H9 (cell line): Measurements from ENCODE around the gene PLS1. TPM values are rescaled to one million over a fixed set of nuclear protein-coding genes. Genes with fewer than 3 reads are reported as not detected.

Experiments
- DNase-seq: peaks from one replicate; pipeline ENCODE4 v3.0.0-alpha.2; 2017
- H2AFZ ChIP-seq: one replicate; pipeline ENCODE4 v1.6.1; 2013; ENCODE audit warnings: mild to moderate bottlenecking, low read length, control low read depth, moderate library complexity
- H2AK5ac ChIP-seq: 2 replicates; pipeline ENCODE4 v1.6.1; 2013; ENCODE audit warnings: low read length, control low read depth, mixed read lengths; ENCODE audit not compliant: insufficient read length
- H2BK120ac ChIP-seq: one replicate; pipeline ENCODE4 v1.6.1; 2013; ENCODE audit warnings: low read depth, mild to moderate bottlenecking, low read length, control low read depth, inconsistent platforms; ENCODE audit not compliant: poor library complexity, severe bottlenecking
- H2BK12ac ChIP-seq: 2 replicates; pipeline ENCODE4 v1.6.1; 2013; ENCODE audit warnings: low read length, control low read depth, mixed read lengths, low read depth; ENCODE audit not compliant: insufficient read length
- H2BK15ac ChIP-seq: 2 replicates; pipeline ENCODE4 v1.6.1; 2013; ENCODE audit warnings: low read depth, low read length, control low read depth
- H2BK20ac ChIP-seq: one replicate; pipeline ENCODE4 v1.6.1; 2013; ENCODE audit warnings: low read depth, mild to moderate bottlenecking, low read length, control low read depth, inconsistent platforms; ENCODE audit not compliant: poor library complexity, severe bottlenecking
- H2BK5ac ChIP-seq: 2 replicates; pipeline ENCODE4 v1.6.1; 2013; ENCODE audit warnings: low read length, control low read depth, mixed read lengths; ENCODE audit not compliant: insufficient read length
- H3K14ac ChIP-seq: 2 replicates; pipeline ENCODE4 v1.6.1; 2013; ENCODE audit warnings: low read length, control low read depth; ENCODE audit not compliant: insufficient read depth
- H3K18ac ChIP-seq: 2 replicates; pipeline ENCODE4 v1.6.1; 2013; ENCODE audit warnings: low read depth, mild to moderate bottlenecking, mixed read lengths, low read length, control low read depth; ENCODE audit not compliant: insufficient read length
- H3K23ac ChIP-seq: 2 replicates; pipeline ENCODE4 v1.6.1; 2013; ENCODE audit warnings: low read length, control low read depth, mixed read lengths, low read depth; ENCODE audit not compliant: insufficient read length
- H3K23me2 ChIP-seq: 2 replicates; pipeline ENCODE4 v1.6.1; 2013; ENCODE audit warnings: low read depth, mild to moderate bottlenecking, mixed read lengths, low read length, control low read depth; ENCODE audit not compliant: insufficient read length, poor library complexity, severe bottlenecking
- H3K27ac ChIP-seq: 2 replicates; pipeline ENCODE4 v1.5.1; 2013; ENCODE audit warnings: low read length, control low read depth, mixed read lengths, low read depth; ENCODE audit not compliant: insufficient read length
- H3K27me3 ChIP-seq: 2 replicates; pipeline ENCODE4 v1.6.1; 2013; ENCODE audit warnings: low read length, control low read depth, inconsistent platforms; ENCODE audit not compliant: insufficient read depth
- H3K4ac ChIP-seq: 2 replicates; pipeline ENCODE4 v1.6.1; 2013; ENCODE audit warnings: low read depth, mild to moderate bottlenecking, control low read depth, inconsistent platforms, low read length, moderate library complexity
- H3K4me1 ChIP-seq: 2 replicates; pipeline ENCODE4 v1.6.1; 2013; ENCODE audit warnings: low read length, control low read depth, inconsistent platforms; ENCODE audit not compliant: insufficient read depth
- H3K4me2 ChIP-seq: 2 replicates; pipeline ENCODE4 v1.6.1; 2013; ENCODE audit warnings: low read length, control low read depth, mixed read lengths; ENCODE audit not compliant: insufficient read length, insufficient read depth
- H3K56ac ChIP-seq: 2 replicates; pipeline ENCODE4 v1.6.1; 2013; ENCODE audit warnings: low read depth, mild to moderate bottlenecking, mixed read lengths, low read length, control low read depth; ENCODE audit not compliant: insufficient read length
- H3K79me1 ChIP-seq: 2 replicates; pipeline ENCODE4 v1.6.1; 2013; ENCODE audit warnings: low read depth, mild to moderate bottlenecking, moderate library complexity, low read length, control low read depth, inconsistent platforms; ENCODE audit not compliant: insufficient read depth, poor library complexity, severe bottlenecking
- H3K79me2 ChIP-seq: 2 replicates; pipeline ENCODE4 v1.6.1; 2013; ENCODE audit warnings: low read length, control low read depth, inconsistent platforms; ENCODE audit not compliant: insufficient read depth
- H3K9ac ChIP-seq: 2 replicates; pipeline ENCODE4 v1.6.1; 2013; ENCODE audit warnings: low read length, control low read depth, mixed read lengths; ENCODE audit not compliant: insufficient read length; ENCODE audit errors: extremely low read depth
- H3K9me3 ChIP-seq: one replicate; pipeline ENCODE4 v1.6.1; 2013; ENCODE audit warnings: low read depth, low read length, inconsistent platforms; ENCODE audit not compliant: control insufficient read depth
- H3T11ph ChIP-seq: one replicate; pipeline ENCODE4 v1.6.1; 2013; ENCODE audit warnings: mild to moderate bottlenecking, low read length, control low read depth, inconsistent platforms
- H4K20me1 ChIP-seq: one replicate; pipeline ENCODE4 v1.6.1; 2013; ENCODE audit not compliant: control insufficient read depth, insufficient read length, insufficient read depth
- H4K5ac ChIP-seq: 2 replicates; pipeline ENCODE4 v1.6.1; 2013; ENCODE audit warnings: low read depth, mild to moderate bottlenecking, mixed read lengths, low read length, control low read depth; ENCODE audit not compliant: insufficient read length
- H4K8ac ChIP-seq: replicated peaks from 2 replicates; pipeline ENCODE4 v1.6.1; 2013; ENCODE audit warnings: low read length, control low read depth, mixed read lengths, low read depth; ENCODE audit not compliant: insufficient read length
- H4K91ac ChIP-seq: 2 replicates; pipeline ENCODE4 v1.6.1; 2013; ENCODE audit warnings: low read depth, mild to moderate bottlenecking, moderate library complexity, mixed read lengths, low read length, control low read depth; ENCODE audit not compliant: insufficient read length
- H3K27ac Mint-ChIP-seq, 3 experiments: 2 replicates in 2 of 3; 3 replicates in 1 of 3; pipeline ENCODE4 v1.8.0; 2020 to 2021; ENCODE audit warnings: mixed read lengths in 3 of 3, mild to moderate bottlenecking in 1 of 3, moderate library complexity in 1 of 3
- H3K27me3 Mint-ChIP-seq: 2 replicates; pipeline ENCODE4 v1.8.0; 2021; ENCODE audit warnings: low read depth, mild to moderate bottlenecking, moderate library complexity, mixed read lengths
- H3K36me3 Mint-ChIP-seq, 3 experiments: 2 replicates in 2 of 3; 3 replicates in 1 of 3; pipeline ENCODE4 v1.8.0; 2020 to 2021; ENCODE audit warnings: low read depth in 3 of 3, mixed read lengths in 3 of 3; ENCODE audit not compliant: insufficient read depth in 1 of 3
- H3K4me1 Mint-ChIP-seq, 2 experiments: 2 replicates each; pipeline ENCODE4 v1.8.0; 2020; ENCODE audit warnings: mixed read lengths in 2 of 2
- H3K4me3 Mint-ChIP-seq, 2 experiments: 2 replicates in 1 of 2; 3 replicates in 1 of 2; pipeline ENCODE4 v1.8.0; 2020 to 2021; ENCODE audit warnings: mild to moderate bottlenecking in 2 of 2, mixed read lengths in 2 of 2, moderate library complexity in 1 of 2
- H3K9me3 Mint-ChIP-seq, 2 experiments: 2 replicates in 1 of 2; 3 replicates in 1 of 2; pipeline ENCODE4 v1.8.0; 2020; ENCODE audit warnings: mild to moderate bottlenecking in 2 of 2, mixed read lengths in 2 of 2, moderate library complexity in 1 of 2
- WGBS: extraction: QIAGEN DNeasy Blood & Tissue Kit; methylation state at CpG from one replicate; pipeline ENCODE4 v1.1.7; 2013; ENCODE audit warnings: missing lambda C conversion rate, low lambda C conversion rate, mixed read lengths; ENCODE audit not compliant: insufficient read length; ENCODE audit errors: extremely low coverage; 5-methylcytosine and 5-hydroxymethylcytosine counted together
- total RNA-seq: library from RNA; stranded (reverse); gene quantifications from 2 replicates; pipeline ENCODE4 v1.2.1, GENCODE V29; 2021
- TF ChIP-seq, protein P1 (sequence below): fragments of 200-600 bp; sonication (generic); conservative IDR thresholded peaks from 3 replicates; pipeline ENCODE4 v1.8.0; 2021; ENCODE audit warnings: antibody characterized with exemption, mild to moderate bottlenecking

The PLS1 gene
- total RNA-seq, 1 experiment from 2014 or later, result 20.4 TPM

DNA sequence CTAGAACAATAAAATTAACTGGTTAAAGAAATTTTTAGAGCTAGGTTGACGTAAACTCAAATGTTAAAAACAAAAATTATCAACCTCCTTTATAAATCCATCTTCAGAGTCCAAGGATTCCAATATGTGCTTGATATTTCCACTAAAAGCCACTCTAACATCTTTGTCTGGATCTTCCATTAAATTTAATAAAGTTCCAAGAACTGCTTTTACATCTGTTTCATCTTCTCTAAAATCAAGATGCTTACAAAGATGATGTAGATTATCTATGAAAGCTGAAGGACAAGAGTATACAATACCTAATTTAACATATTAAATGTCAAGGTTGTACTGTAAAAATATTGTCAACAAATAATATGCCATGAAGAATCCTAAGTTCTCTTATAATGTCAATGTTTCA lies 42.5 kb upstream of the PLS1 start:
- Histone ChIP-seq H3K14ac (no peak overlapping the region), H3K9ac (no peak overlapping the region), H3K79me2 (no peaks in the 10 kb centered on the region), H3K23me2 (no peaks in the 10 kb centered on the region), H3K27me3 (no peaks in the 10 kb centered on the region), H2BK5ac (no peak overlapping the region), H2BK12ac (no peak overlapping the region), H4K91ac (no peak overlapping the region), H2AFZ (no peak overlapping the region), H3K4me1 (no peaks in the 10 kb centered on the region), H2AK5ac (no peak overlapping the region), H3K27ac (no peak overlapping the region), H4K8ac (no peak overlapping the region), H4K5ac (no peak overlapping the region), H3K4ac (no peak overlapping the region), H3K4me2 (no peak overlapping the region), H2BK15ac (no peak overlapping the region), H3K56ac (no peak overlapping the region), H2BK120ac (no peak overlapping the region), H3K18ac (no peak overlapping the region), H3T11ph (no peak overlapping the region), H3K23ac (no peak overlapping the region), H4K20me1 (no peaks in the 10 kb centered on the region), H2BK20ac (no peak overlapping the region), H3K79me1 (no peaks in the 10 kb centered on the region), H3K9me3 (no peaks in the 10 kb centered on the region)
- Mint-ChIP-seq H3K36me3 (peaks cover 35 to 56% (median 54%) of the 10 kb centered on the region in 3 experiments), H3K9me3 (peaks cover 2 to 16% of the 10 kb centered on the region in 2 experiments; a peak in 4 of 5 replicates), H3K27ac (no peak overlapping the region), H3K27me3 (no peaks in the 10 kb centered on the region), H3K4me3 (no peak overlapping the region), H3K4me1 (no peaks in the 10 kb centered on the region)
- no CpG with 5 or more reads among the region's 1 CpG for WGBS
- TF ChIP-seq, protein P1, sequence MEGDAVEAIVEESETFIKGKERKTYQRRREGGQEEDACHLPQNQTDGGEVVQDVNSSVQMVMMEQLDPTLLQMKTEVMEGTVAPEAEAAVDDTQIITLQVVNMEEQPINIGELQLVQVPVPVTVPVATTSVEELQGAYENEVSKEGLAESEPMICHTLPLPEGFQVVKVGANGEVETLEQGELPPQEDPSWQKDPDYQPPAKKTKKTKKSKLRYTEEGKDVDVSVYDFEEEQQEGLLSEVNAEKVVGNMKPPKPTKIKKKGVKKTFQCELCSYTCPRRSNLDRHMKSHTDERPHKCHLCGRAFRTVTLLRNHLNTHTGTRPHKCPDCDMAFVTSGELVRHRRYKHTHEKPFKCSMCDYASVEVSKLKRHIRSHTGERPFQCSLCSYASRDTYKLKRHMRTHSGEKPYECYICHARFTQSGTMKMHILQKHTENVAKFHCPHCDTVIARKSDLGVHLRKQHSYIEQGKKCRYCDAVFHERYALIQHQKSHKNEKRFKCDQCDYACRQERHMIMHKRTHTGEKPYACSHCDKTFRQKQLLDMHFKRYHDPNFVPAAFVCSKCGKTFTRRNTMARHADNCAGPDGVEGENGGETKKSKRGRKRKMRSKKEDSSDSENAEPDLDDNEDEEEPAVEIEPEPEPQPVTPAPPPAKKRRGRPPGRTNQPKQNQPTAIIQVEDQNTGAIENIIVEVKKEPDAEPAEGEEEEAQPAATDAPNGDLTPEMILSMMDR, result no peak
- no peak for DNase-seq
